ENCODE measurements around the gene CIBAR2.

Gene CIBAR2

DNA sequence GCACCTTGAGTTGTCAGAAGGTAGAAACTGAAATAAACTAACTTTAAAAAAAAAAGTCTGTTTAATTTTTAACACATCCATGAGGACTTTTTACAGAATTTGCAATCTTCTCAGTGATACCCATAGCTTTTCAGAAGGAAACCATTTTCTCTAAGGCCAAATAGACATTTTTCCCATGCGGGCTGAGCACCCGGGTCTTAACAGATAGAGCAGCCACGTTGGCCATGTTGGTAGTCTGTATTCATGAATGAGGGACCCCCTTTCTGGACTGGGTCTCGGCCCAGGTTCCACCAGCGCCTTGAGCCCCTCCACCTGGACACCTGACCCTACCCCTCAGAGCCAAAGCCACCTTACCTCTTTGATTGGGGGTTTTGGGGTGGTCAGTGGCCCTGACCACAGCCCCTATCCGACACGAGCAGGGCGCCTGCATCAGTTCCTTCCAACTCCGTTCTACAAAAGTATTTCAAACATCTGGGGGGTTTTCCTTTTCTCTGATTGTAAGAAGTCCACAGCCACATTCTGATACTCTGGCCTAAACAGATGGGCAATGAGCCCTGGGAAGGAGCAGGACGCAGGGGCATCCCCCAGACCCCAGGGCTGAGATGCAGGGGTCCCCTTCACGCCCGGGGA is 18.0 kb downstream of the CIBAR2 start:
- Histone ChIP-seq H3K4me3 (ENCODE audit: low read depth, low read length) (no peak overlapping the region), H3K36me3 (ENCODE audit: control insufficient read depth in 2 of 2, insufficient read depth in 1 of 2, low read length in 2 of 2) (no peaks in the 10 kb centered on the region), H3K4me1 (ENCODE audit: control insufficient read depth, insufficient read depth, low read length) (no peaks in the 10 kb centered on the region), H3K27ac (ENCODE audit: extremely low read depth, low read depth, low read length) (no peak overlapping the region), H3K9me3 (ENCODE audit: control insufficient read depth, insufficient read depth, low read depth, low read length) (no peaks in the 10 kb centered on the region)
- POLR2A ChIA-PET, result no interaction called here
- no peak for TF ChIP-seq ZNF146 (tag by site-specific recombination; IDR thresholded peaks at IDR 0.05)
- CTCF ChIA-PET, result interaction anchor here (1.1 kb wide), 1 partner anchor 8 kb away, joined by 5 read pairs; no protein-coding TSS in a partner anchor

DNA sequence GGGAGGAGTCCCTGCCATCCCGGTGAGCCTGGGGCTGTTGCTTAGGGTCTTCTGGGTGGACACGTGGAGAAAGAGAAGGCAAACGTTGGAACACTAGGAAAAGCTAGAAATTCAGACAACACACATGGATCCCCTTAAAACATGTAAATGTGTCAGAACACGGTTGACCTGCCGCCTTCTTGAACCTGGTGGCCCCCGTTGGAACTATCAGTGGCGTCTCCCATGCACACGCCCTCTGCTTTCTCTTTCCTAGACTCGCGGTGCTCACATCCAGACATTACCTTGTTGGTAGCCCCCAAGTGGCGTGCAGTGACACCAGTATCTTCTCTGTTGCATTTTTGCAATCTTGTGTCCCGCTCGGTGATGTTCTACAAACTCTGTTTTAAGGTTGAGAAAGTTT is 18.6 kb downstream of the CIBAR2 start:
- CTCF ChIA-PET, result no interaction called here
- TF ChIP-seq ZNF660 (tag by site-specific recombination; IDR thresholded peaks at IDR 0.05) (no peak), ZNF623 (tag by site-specific recombination; IDR thresholded peaks at IDR 0.05) (no peak), ZNF366 (tag by site-specific recombination; conservative IDR thresholded peaks at IDR 0.05) (no peak), ZNF302 (tag by site-specific recombination; IDR thresholded peaks at IDR 0.05; ENCODE audit: low read depth) (no peak), ZBTB48 (tag by site-specific recombination; IDR thresholded peaks at IDR 0.05) (no peak), ZNF37A (tag by site-specific recombination; IDR thresholded peaks at IDR 0.05) (no peak)
- TF ChIP-seq, protein P1, sequence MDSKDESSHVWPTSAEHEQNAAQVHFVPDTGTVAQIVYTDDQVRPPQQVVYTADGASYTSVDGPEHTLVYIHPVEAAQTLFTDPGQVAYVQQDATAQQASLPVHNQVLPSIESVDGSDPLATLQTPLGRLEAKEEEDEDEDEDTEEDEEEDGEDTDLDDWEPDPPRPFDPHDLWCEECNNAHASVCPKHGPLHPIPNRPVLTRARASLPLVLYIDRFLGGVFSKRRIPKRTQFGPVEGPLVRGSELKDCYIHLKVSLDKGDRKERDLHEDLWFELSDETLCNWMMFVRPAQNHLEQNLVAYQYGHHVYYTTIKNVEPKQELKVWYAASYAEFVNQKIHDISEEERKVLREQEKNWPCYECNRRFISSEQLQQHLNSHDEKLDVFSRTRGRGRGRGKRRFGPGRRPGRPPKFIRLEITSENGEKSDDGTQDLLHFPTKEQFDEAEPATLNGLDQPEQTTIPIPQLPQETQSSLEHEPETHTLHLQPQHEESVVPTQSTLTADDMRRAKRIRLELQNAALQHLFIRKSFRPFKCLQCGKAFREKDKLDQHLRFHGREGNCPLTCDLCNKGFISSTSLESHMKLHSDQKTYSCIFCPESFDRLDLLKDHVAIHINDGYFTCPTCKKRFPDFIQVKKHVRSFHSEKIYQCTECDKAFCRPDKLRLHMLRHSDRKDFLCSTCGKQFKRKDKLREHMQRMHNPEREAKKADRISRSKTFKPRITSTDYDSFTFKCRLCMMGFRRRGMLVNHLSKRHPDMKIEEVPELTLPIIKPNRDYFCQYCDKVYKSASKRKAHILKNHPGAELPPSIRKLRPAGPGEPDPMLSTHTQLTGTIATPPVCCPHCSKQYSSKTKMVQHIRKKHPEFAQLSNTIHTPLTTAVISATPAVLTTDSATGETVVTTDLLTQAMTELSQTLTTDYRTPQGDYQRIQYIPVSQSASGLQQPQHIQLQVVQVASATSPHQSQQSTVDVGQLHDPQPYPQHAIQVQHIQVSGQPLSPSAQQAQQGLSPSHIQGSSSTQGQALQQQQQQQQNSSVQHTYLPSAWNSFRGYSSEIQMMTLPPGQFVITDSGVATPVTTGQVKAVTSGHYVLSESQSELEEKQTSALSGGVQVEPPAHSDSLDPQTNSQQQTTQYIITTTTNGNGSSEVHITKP (tag by site-specific recombination; IDR thresholded peaks at IDR 0.05), result peak; percentile 53; the same call in 1 of the 2 replicates
- TF ChIP-seq, protein P2, sequence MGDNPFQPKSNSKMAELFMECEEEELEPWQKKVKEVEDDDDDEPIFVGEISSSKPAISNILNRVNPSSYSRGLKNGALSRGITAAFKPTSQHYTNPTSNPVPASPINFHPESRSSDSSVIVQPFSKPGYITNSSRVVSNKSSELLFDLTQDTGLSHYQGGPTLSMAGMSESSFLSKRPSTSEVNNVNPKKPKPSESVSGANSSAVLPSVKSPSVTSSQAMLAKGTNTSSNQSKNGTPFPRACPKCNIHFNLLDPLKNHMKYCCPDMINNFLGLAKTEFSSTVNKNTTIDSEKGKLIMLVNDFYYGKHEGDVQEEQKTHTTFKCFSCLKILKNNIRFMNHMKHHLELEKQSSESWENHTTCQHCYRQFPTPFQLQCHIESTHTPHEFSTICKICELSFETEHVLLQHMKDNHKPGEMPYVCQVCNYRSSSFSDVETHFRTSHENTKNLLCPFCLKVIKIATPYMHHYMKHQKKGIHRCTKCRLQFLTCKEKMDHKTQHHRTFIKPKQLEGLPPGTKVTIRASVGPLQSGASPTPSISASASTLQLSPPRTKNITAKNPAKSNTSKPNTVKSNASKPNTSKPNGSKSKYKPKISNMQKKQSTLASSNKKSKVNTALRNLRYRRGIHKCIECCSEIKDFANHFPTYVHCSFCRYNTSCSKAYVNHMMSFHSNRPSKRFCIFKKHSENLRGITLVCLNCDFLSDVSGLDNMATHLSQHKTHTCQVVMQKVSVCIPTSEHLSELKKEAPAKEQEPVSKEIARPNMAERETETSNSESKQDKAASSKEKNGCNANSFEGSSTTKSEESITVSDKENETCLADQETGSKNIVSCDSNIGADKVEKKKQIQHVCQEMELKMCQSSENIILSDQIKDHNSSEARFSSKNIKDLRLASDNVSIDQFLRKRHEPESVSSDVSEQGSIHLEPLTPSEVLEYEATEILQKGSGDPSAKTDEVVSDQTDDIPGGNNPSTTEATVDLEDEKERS (tag by site-specific recombination; IDR thresholded peaks at IDR 0.05), result no peak
- Histone ChIP-seq H3K27ac (ENCODE audit: extremely low read depth, low read depth, low read length) (no peak overlapping the region), H3K9me3 (ENCODE audit: control insufficient read depth, insufficient read depth, low read depth, low read length) (no peaks in the 10 kb centered on the region), H3K4me1 (ENCODE audit: control insufficient read depth, insufficient read depth, low read length) (no peaks in the 10 kb centered on the region), H3K36me3 (ENCODE audit: control insufficient read depth in 2 of 2, insufficient read depth in 1 of 2, low read length in 2 of 2) (no peaks in the 10 kb centered on the region), H3K4me3 (ENCODE audit: low read depth, low read length) (no peak overlapping the region)
- POLR2A ChIA-PET, result no interaction called here

DNA sequence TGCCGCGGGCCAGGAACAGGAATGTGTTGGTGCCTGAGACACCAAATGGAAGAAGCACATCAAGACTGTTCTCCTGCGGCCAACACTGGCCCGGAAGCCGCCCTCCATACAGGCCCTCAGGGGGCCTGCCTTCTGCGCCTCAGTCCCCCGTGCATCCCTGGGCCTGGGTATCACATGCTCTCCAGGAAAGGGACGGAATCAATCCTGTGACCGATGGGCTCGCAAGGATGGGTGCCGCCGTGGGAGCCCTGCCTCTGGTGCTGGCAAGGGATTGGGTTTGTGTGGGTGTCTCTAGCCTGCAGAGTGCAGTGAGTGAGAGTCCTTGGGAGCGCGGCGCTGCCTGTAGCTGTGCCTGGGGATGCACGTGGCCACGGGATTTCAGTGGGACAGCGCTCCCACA is 19.4 kb downstream of the CIBAR2 start:
- no peaks in the 10 kb centered on the region for H3K9me3 ChIP-seq (ENCODE audit: control insufficient read depth, insufficient read depth, low read depth, low read length)
- H3K27ac ChIP-seq (ENCODE audit: extremely low read depth, low read depth, low read length), result no peak overlapping the region
- ChIA-PET POLR2A (no interaction called here), CTCF (no interaction called here)
- H3K4me1 ChIP-seq (ENCODE audit: control insufficient read depth, insufficient read depth, low read length), result no peaks in the 10 kb centered on the region
- peaks cover 0 to 7% of the 10 kb centered on the region in 2 experiments; a peak in 1 of 3 replicates for H3K36me3 ChIP-seq (ENCODE audit: control insufficient read depth in 2 of 2, insufficient read depth in 1 of 2, low read length in 2 of 2)
- TF ChIP-seq ZBTB48 (tag by site-specific recombination; IDR thresholded peaks at IDR 0.05) (no peak), ZNF626 (tag by site-specific recombination; IDR thresholded peaks at IDR 0.05) (no peak), ZNF555 (tag by site-specific recombination; conservative IDR thresholded peaks at IDR 0.05) (no peak), MYNN (tag by site-specific recombination; IDR thresholded peaks at IDR 0.05; ENCODE audit: borderline replicate concordance) (no peak), WT1 (tag by site-specific recombination; IDR thresholded peaks at IDR 0.05) (no peak), ZSCAN16 (tag by site-specific recombination; IDR thresholded peaks at IDR 0.05) (no peak), ZNF658 (tag by site-specific recombination; IDR thresholded peaks at IDR 0.05) (no peak), ZNF398 (tag by site-specific recombination; IDR thresholded peaks at IDR 0.05) (no peak), ZNF561 (tag by site-specific recombination; IDR thresholded peaks at IDR 0.05; ENCODE audit: borderline replicate concordance) (no peak), ZNF549 (tag by site-specific recombination; IDR thresholded peaks at IDR 0.05) (no peak), ZNF350 (tag by site-specific recombination; IDR thresholded peaks at IDR 0.05) (no peak), BCL11B (tag by site-specific recombination; IDR thresholded peaks at IDR 0.05; ENCODE audit: low read depth) (no peak), ZNF112 (tag by site-specific recombination; IDR thresholded peaks at IDR 0.05) (no peak), ZNF571 (tag by site-specific recombination; IDR thresholded peaks at IDR 0.05) (no peak)
- TF ChIP-seq, protein P3, sequence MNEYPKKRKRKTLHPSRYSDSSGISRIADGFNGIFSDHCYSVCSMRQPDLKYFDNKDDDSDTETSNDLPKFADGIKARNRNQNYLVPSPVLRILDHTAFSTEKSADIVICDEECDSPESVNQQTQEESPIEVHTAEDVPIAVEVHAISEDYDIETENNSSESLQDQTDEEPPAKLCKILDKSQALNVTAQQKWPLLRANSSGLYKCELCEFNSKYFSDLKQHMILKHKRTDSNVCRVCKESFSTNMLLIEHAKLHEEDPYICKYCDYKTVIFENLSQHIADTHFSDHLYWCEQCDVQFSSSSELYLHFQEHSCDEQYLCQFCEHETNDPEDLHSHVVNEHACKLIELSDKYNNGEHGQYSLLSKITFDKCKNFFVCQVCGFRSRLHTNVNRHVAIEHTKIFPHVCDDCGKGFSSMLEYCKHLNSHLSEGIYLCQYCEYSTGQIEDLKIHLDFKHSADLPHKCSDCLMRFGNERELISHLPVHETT (tag by site-specific recombination; IDR thresholded peaks at IDR 0.05), result no peak
- no peak overlapping the region for H3K4me3 ChIP-seq (ENCODE audit: low read depth, low read length)
